Prostate gland (tissue), 2 donors: Measurements from ENCODE around the gene MRPL49. TPM values are rescaled to one million over a fixed set of nuclear protein-coding genes. Genes with fewer than 3 reads are reported as not detected.
A peak's percentile ranks its signal among the peaks of the same experiment; 100 is the strongest.

Experiments
- DNase-seq: peaks from one replicate; pipeline ENCODE4 v3.0.0-alpha.2; 2019; ENCODE audit warnings: low spot score
- H3K27ac ChIP-seq, 2 donors: fragments of 200-600 bp; sonication (generic); 2 replicates each; pipeline ENCODE4 v1.5.1; 2017 to 2019
- H3K27me3 ChIP-seq: fragments of 200-600 bp; sonication (generic); replicated peaks from 2 replicates; pipeline ENCODE4 v1.5.1; 2019; ENCODE audit not compliant: insufficient read depth
- H3K36me3 ChIP-seq, 2 donors: fragments of 200-600 bp; sonication (generic); 1 replicate in 1 of 2; 2 replicates in 1 of 2; pipeline versions ENCODE4 v1.5.1 to v1.8.1; 2017 to 2019
- H3K4me1 ChIP-seq: fragments of 200-600 bp; sonication (generic); replicated peaks from 2 replicates; pipeline ENCODE4 v1.5.1; 2019
- H3K4me3 ChIP-seq, 2 donors: fragments of 200-600 bp; sonication (generic); 2 replicates each; pipeline ENCODE4 v1.5.1; 2017 to 2019
- H3K9me3 ChIP-seq: fragments of 200-600 bp; sonication (generic); 2 replicates; pipeline ENCODE4 v1.5.1; 2017
- POLR2A ChIP-seq: fragments of 450-650 bp; IDR thresholded peaks from one replicate; pipeline ENCODE4 v1.6.1; 2016; ENCODE audit warnings: antibody characterized with exemption, mild to moderate bottlenecking
- POLR2AphosphoS5 ChIP-seq: sonication (generic); formaldehyde crosslinking; IDR thresholded peaks from one replicate; pipeline ENCODE4 v1.6.1; 2017; ENCODE audit warnings: antibody characterized with exemption
- WGBS: methylation state at CpG from one replicate; pipeline ENCODE4 v1.1.5; 2018; 5-methylcytosine and 5-hydroxymethylcytosine counted together
- intact Hi-C: fragments of 100-400 bp; cut with DNase I; formaldehyde crosslinking; loops from one replicate; pipeline ENCODE4 v1.14.2; 2022
- total RNA-seq, 2 donors: library from RNA; depleted of rRNA; stranded (reverse); fragments of >200 nt; gene quantifications; one replicate each; pipeline ENCODE4 v1.1.0, GENCODE V29; 2016
- TF ChIP-seq, protein P1 (sequence below), 4 experiments: fragments of 200-600 bp in 2 of 4; fragments of 450-650 bp in 2 of 4; sonication (generic) in 2 of 4; IDR thresholded peaks; 1 replicate in 3 of 4; 2 replicates in 1 of 4; pipeline ENCODE4 v1.5.1; 2016 to 2019; ENCODE audit warnings: antibody characterized with exemption in 4 of 4, mild to moderate bottlenecking in 2 of 4, moderate library complexity in 2 of 4

MRPL49 gene
- total RNA-seq, 2 donors from 2014 or later = 99.9 to 113 TPM

DNA sequence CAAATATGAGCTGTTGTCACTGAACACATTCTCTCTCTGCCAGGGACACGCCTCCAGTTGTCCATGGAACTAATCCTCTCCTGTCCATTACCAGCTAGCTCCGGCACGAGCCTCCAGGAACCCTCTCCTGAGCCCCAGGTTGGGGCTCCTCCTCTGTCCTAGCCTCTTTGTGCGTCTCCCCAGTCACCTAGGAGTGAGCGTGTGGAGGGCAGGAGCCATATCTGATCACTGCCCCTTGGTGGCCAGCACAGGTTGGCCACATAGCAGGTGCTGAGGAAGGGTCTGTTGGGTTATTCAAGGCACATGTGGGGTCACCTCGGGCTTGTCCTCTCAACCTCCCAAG, 9.7 kb downstream of the MRPL49 start:
- H3K27ac ChIP-seq = no peak overlapping the region
- H3K36me3 ChIP-seq = peaks cover 21 to 37% of the 10 kb centered on the region in 2 donors
- H3K4me3 ChIP-seq = no peak overlapping the region
- TF ChIP-seq, protein P1, sequence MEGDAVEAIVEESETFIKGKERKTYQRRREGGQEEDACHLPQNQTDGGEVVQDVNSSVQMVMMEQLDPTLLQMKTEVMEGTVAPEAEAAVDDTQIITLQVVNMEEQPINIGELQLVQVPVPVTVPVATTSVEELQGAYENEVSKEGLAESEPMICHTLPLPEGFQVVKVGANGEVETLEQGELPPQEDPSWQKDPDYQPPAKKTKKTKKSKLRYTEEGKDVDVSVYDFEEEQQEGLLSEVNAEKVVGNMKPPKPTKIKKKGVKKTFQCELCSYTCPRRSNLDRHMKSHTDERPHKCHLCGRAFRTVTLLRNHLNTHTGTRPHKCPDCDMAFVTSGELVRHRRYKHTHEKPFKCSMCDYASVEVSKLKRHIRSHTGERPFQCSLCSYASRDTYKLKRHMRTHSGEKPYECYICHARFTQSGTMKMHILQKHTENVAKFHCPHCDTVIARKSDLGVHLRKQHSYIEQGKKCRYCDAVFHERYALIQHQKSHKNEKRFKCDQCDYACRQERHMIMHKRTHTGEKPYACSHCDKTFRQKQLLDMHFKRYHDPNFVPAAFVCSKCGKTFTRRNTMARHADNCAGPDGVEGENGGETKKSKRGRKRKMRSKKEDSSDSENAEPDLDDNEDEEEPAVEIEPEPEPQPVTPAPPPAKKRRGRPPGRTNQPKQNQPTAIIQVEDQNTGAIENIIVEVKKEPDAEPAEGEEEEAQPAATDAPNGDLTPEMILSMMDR (IDR thresholded peaks at IDR 0.05) = no peak
- no peak for TF ChIP-seq POLR2A
- no peak for DNase-seq
- H3K4me1 ChIP-seq = peaks cover 7% of the 10 kb centered on the region
- no peaks in the 10 kb centered on the region for H3K9me3 ChIP-seq
- intact Hi-C loops = no loop called here
- 88% methylated on average over 6 of the region's 6 CpGs for WGBS
- no peaks in the 10 kb centered on the region for H3K27me3 ChIP-seq

GRCh38 chr11:65132238-65132987, 10.3 kb downstream of the MRPL49 start:
- Histone ChIP-seq H3K9me3 (no peaks in the 10 kb centered on the region), H3K4me1 (peaks cover 7% of the 10 kb centered on the region), H3K27me3 (no peaks in the 10 kb centered on the region), H3K36me3 (peaks cover 21 to 34% of the 10 kb centered on the region in 2 donors), H3K4me3 (peak overlapping the region in 1 of 2 donors; percentile 55), H3K27ac (peak overlapping the region in 1 of 2 donors; percentile 98)
- 73% methylated on average over 10 of the region's 10 CpGs for WGBS
- TF ChIP-seq POLR2AphosphoS5 (no peak), POLR2A (no peak)
- TF ChIP-seq, protein P1 (IDR thresholded peaks at IDR 0.05) = no peak
- DNase-seq = no peak
- intact Hi-C loops = no loop called here

DNA sequence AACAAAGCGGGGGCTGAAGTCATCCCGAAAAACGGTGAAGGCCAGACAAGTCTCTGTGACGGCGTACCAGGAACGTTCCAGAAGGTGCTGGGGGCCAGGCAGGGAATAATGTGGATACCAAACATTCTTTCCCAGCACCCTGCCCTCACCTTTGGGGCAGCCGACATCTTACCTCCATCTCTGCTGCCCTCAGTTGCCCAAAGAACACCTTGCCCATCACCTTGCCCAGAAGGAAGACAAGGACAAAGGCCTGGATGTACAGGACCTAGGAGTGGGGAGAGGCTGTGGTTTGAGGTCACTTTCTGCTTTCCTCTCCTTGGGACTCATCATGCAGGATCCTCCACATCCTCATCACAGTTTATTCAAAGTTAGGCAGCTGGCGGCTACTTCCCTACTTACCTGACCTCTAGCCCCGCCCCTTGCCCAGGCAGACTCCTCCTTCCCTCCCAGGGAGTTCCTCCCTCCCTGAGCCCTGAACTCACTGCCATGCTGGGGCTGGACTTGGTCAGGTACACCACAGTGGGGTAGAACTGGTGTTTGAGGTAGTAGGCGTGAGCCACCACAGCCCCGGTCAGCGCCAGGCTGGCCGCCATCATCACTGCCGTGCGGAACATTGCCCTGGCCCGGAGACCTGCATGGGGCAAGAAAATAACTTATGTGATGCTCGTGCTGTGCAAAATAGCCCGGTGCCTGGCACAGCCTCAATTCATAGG, 11.0 kb downstream of the MRPL49 start:
- Histone ChIP-seq H3K27ac (peak overlapping the region; percentile 98), H3K4me1 (peaks cover 7% of the 10 kb centered on the region), H3K36me3 (peaks cover 21 to 28% of the 10 kb centered on the region in 2 donors), H3K4me3 (peak overlapping the region; percentile 55 to 64), H3K9me3 (no peaks in the 10 kb centered on the region), H3K27me3 (no peaks in the 10 kb centered on the region)
- WGBS = 34% methylated on average over 18 of the region's 18 CpGs
- TF ChIP-seq POLR2A = peak; percentile 30
- TF ChIP-seq, protein P1 (IDR thresholded peaks at IDR 0.05) = no peak
- intact Hi-C loops = no loop called here
- no peak for DNase-seq

GRCh38 chr11:65133724-65134123, 11.6 kb downstream of the MRPL49 start:
- Histone ChIP-seq H3K27me3 (no peaks in the 10 kb centered on the region), H3K4me1 (peaks cover 7% of the 10 kb centered on the region), H3K9me3 (no peaks in the 10 kb centered on the region), H3K36me3 (peaks cover 21 to 28% of the 10 kb centered on the region in 2 donors), H3K4me3 (peak overlapping the region; percentile 55 to 64), H3K27ac (peak overlapping the region; percentile 98)
- under 1% methylated on average over 20 of the region's 20 CpGs for WGBS
- no peak for DNase-seq
- intact Hi-C loops = no loop called here
- no peak for TF ChIP-seq POLR2A
- TF ChIP-seq, protein P1 (IDR thresholded peaks at IDR 0.05) = no peak
- no peak for TF ChIP-seq POLR2AphosphoS5
